KMS-11 (cell line): Measurements from ENCODE around the gene ACOX2.

Experiments used
- H2AFZ ChIP-seq: fragments of 200-600 bp; sonication (generic); 2 replicates; pipeline ENCODE4 v1.6.1; 2016; ENCODE audit warnings: antibody characterized with exemption, mixed run types, low read depth
- H3K27ac ChIP-seq: fragments of 200-600 bp; sonication (generic); 2 replicates; pipeline ENCODE4 v1.6.1; 2016; ENCODE audit warnings: mild to moderate bottlenecking, mixed run types
- H3K27me3 ChIP-seq: fragments of 200-600 bp; sonication (generic); 2 replicates; pipeline ENCODE4 v1.6.1; 2017; ENCODE audit warnings: mild to moderate bottlenecking, low read depth, mixed run types, moderate library complexity; ENCODE audit not compliant: insufficient read depth
- H3K36me3 ChIP-seq: fragments of 200-600 bp; sonication (generic); 2 replicates; pipeline ENCODE4 v1.6.1; 2017; ENCODE audit warnings: mild to moderate bottlenecking, mixed run types; ENCODE audit not compliant: insufficient read depth
- H3K4me1 ChIP-seq: fragments of 200-600 bp; sonication (generic); 2 replicates; pipeline ENCODE4 v1.6.1; 2016; ENCODE audit warnings: mild to moderate bottlenecking, low read depth, mixed run types; ENCODE audit not compliant: poor library complexity, severe bottlenecking
- H3K4me2 ChIP-seq: fragments of 200-600 bp; sonication (generic); 2 replicates; pipeline ENCODE4 v1.7.0; 2016; ENCODE audit warnings: mild to moderate bottlenecking, mixed run types
- H3K4me3 ChIP-seq: fragments of 200-600 bp; sonication (generic); IDR thresholded peaks from 2 replicates; pipeline ENCODE4 v1.6.1; 2017; ENCODE audit warnings: low read depth, low read length, mixed read lengths; ENCODE audit not compliant: insufficient read depth
- H3K79me2 ChIP-seq: fragments of 200-600 bp; sonication (generic); 2 replicates; pipeline ENCODE4 v1.6.1; 2016; ENCODE audit warnings: low read depth, mixed run types; ENCODE audit not compliant: insufficient read depth
- H3K9ac ChIP-seq: fragments of 200-600 bp; sonication (generic); 2 replicates; pipeline ENCODE4 v1.6.1; 2016; ENCODE audit warnings: mild to moderate bottlenecking, mixed run types
- H4K20me1 ChIP-seq: fragments of 200-600 bp; sonication (generic); 2 replicates; pipeline ENCODE4 v1.6.1; 2016; ENCODE audit warnings: mild to moderate bottlenecking, mixed run types; ENCODE audit not compliant: insufficient read depth
- TF ChIP-seq, protein P1 (sequence below): fragments of 200-600 bp; sonication (generic); conservative IDR thresholded peaks from 2 replicates; pipeline ENCODE4 v1.6.1; 2017; ENCODE audit warnings: low read depth, mild to moderate bottlenecking, antibody characterized with exemption, low read length, moderate library complexity, mixed read lengths

ACOX2 gene

DNA sequence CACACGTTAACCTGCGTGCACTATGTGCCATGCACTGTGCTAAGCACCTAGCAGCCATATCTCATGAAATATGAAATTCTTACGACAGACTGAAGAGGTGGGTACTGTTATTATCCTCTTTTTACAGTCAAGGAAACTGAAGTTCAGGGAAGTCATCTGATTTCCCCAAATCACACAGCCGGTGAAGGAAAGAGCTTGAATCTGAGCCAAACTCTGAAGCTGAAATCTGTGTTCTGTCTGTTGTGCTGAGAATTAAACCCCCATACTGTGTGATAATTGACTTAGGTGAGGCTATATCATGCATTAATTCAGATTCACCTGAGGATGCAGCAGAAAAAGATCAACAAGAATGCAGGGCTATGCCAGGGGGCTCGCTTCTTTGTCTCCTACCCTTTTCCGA is 39.7 kb upstream of the ACOX2 start:
- Histone ChIP-seq H3K27ac (no peak overlapping the region), H3K27me3 (no peaks in the 10 kb centered on the region)
- TF ChIP-seq, protein P1, sequence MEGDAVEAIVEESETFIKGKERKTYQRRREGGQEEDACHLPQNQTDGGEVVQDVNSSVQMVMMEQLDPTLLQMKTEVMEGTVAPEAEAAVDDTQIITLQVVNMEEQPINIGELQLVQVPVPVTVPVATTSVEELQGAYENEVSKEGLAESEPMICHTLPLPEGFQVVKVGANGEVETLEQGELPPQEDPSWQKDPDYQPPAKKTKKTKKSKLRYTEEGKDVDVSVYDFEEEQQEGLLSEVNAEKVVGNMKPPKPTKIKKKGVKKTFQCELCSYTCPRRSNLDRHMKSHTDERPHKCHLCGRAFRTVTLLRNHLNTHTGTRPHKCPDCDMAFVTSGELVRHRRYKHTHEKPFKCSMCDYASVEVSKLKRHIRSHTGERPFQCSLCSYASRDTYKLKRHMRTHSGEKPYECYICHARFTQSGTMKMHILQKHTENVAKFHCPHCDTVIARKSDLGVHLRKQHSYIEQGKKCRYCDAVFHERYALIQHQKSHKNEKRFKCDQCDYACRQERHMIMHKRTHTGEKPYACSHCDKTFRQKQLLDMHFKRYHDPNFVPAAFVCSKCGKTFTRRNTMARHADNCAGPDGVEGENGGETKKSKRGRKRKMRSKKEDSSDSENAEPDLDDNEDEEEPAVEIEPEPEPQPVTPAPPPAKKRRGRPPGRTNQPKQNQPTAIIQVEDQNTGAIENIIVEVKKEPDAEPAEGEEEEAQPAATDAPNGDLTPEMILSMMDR, result no peak

DNA sequence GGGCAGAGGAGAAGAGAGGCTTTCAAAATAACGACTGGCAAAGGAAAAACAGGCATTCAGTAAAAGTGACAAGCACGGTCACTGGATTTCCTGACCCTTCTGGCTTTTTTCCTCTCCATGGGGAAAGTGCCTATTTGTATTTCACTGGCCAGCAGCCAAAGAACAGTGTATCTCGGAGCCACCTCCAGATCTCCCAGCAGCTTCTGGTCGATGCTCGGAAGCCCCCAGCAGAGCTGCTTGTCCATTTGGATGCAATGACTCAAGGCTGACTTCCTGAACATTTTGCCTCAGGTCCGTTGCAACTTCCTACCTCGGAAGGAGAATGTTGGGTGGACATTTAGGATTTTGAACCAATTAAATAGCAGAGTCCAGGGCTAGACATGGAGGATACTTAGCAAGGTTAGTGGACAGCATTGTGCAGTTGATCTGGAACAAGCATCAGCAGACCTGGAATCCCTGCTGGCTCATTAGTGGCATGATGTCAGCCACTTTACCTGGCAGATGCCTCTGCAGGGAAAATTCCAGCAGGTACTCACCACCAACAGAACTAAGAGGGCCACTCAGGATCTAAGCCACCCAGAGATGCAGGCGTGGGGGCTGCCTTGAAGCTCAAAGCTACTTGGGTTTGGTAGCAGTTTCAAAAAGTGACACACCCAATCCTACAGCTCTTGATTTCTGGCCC is 39.1 kb upstream of the ACOX2 start:
- Histone ChIP-seq H3K4me2 (no peak overlapping the region), H3K4me1 (no peaks in the 10 kb centered on the region), H3K27ac (no peak overlapping the region)

More for the DNA sequence above, 39.7 kb upstream of the ACOX2 start:
- no peak overlapping the region for H3K9ac ChIP-seq
- H3K4me1 ChIP-seq, result no peaks in the 10 kb centered on the region
- no peaks in the 10 kb centered on the region for H3K79me2 ChIP-seq
- no peak overlapping the region for H3K4me2 ChIP-seq
- no peaks in the 10 kb centered on the region for H3K36me3 ChIP-seq
- H3K4me3 ChIP-seq, result no peak overlapping the region
- no peaks in the 10 kb centered on the region for H4K20me1 ChIP-seq
- no peak overlapping the region for H2AFZ ChIP-seq

DNA sequence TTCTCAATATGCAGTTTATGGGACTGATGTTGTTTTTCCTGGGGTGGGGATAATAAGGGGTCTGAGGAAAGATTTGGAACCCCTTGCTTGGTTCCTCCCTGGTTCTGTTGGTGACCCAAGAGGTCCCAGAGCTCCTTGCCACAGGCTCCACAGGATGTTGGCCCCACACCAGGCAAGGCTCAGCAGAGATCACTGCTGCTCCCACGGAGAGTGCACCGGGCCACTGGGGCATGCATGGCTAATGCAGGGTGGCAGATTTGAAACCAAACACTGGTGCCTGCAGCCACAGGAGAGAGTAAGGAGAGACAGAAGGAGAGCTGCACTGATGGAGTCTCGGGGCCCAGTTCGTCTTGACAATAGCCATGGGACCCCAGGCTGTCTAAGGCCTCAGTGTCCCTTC is 37.7 kb upstream of the ACOX2 start:
- Histone ChIP-seq H3K36me3 (no peaks in the 10 kb centered on the region), H2AFZ (no peak overlapping the region), H3K27me3 (no peaks in the 10 kb centered on the region), H3K4me2 (no peak overlapping the region), H3K9ac (no peak overlapping the region), H3K27ac (no peak overlapping the region), H3K4me1 (no peaks in the 10 kb centered on the region), H3K4me3 (no peak overlapping the region), H3K79me2 (no peaks in the 10 kb centered on the region), H4K20me1 (no peaks in the 10 kb centered on the region)
- TF ChIP-seq, protein P1, result no peak

More for the DNA sequence above, 39.1 kb upstream of the ACOX2 start:
- no peaks in the 10 kb centered on the region for H3K27me3 ChIP-seq
- H3K79me2 ChIP-seq, result no peaks in the 10 kb centered on the region
- TF ChIP-seq, protein P1, result no peak
- no peak overlapping the region for H3K9ac ChIP-seq
- H2AFZ ChIP-seq, result no peak overlapping the region
- no peaks in the 10 kb centered on the region for H3K36me3 ChIP-seq
- H4K20me1 ChIP-seq, result no peaks in the 10 kb centered on the region
- H3K4me3 ChIP-seq, result no peak overlapping the region

DNA sequence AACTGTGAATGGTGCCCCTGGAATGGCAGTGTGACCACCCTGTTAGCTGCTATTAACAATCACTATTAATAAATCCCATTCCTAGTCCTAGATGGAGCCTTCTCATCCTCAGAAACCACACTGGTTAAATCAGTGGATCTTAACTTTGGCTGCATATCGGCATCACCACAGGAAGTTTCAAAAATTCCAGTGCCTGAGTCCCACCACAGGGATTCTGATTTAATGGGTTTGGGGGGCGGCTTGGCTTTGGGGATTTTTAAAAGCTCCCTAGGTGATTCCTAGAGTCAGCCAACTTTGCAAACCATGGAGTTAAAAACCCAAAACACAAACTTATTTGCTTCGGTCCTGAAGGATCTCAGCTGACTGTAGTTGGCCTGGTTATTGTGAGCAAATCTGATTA is 37.1 kb upstream of the ACOX2 start:
- H4K20me1 ChIP-seq, result no peaks in the 10 kb centered on the region
- TF ChIP-seq, protein P1, result no peak
- H3K4me3 ChIP-seq, result no peak overlapping the region
- no peaks in the 10 kb centered on the region for H3K4me1 ChIP-seq
- H3K79me2 ChIP-seq, result no peaks in the 10 kb centered on the region
- no peak overlapping the region for H3K4me2 ChIP-seq
- no peak overlapping the region for H3K9ac ChIP-seq
- H3K27me3 ChIP-seq, result no peaks in the 10 kb centered on the region
- H3K36me3 ChIP-seq, result no peaks in the 10 kb centered on the region
- H3K27ac ChIP-seq, result no peak overlapping the region
- no peak overlapping the region for H2AFZ ChIP-seq
